CD1c-positive myeloid dendritic cell (primary cell): Measurements from ENCODE around the gene CRYGC.
"Not testable (repeated sequence)": the region's sequence is repeated elsewhere in the genome, so short reads cannot be mapped to it uniquely, and the experiment has no call there.

Experiments
- DNase-seq: peaks from one replicate; pipeline ENCODE4 v3.0.0-alpha.2; 2016; ENCODE audit errors: extremely low spot score

CRYGC gene

DNA sequence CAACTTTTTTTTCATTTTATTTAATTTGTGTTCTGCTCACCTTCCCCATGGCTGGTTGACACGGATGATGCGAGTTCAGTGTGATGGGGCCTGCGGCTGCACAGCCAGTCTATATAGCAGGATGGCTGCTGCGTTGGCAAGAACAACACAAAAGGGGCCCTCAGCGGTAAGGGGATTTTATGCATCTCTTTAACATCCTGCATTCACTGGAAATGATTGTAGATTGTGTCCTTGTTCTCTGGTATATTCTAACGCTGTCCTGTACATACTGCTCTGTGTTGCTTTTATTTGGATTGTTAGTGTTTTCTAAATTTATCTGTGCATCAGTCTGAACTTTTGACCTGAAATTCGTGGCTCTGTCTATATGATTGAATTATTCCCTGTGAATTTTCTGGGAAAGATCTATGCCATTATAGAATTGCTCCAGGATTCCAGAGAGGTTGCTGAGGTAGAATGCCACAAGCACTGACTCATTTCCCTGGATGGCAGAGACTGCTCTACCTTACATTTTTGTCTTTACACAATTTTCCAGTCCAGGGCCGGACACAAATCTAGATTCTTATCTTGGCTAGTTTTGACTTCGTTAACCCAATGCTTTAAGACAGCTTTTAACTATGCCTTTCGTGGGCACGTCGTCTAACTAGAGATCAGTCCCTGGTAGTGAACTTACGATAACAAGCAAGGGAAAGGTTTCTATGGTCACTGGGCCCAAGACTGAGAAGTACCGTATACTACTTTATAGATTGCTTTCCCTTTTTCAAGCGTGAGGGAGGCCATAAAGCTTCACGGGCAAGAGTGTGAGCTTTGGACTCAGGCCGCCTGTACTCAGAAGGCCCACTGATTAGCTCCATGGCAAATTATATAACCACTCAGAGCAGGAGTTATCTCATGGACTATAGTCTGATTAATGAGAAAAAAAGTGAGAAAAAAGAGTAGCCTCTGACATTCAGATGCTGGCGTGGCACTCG, at the start of gene CRYGC:
Gene CRYGC (minus strand): TSS at position 85 of the 968 bp plus-strand sequence. CDS start 36 bp downstream, at position 49.
- no peak for DNase-seq

- no peak for DNase-seq
Observed at GRCh38 chr2:208179028-208179609, 49.5 kb upstream of the CRYGC start.

DNA sequence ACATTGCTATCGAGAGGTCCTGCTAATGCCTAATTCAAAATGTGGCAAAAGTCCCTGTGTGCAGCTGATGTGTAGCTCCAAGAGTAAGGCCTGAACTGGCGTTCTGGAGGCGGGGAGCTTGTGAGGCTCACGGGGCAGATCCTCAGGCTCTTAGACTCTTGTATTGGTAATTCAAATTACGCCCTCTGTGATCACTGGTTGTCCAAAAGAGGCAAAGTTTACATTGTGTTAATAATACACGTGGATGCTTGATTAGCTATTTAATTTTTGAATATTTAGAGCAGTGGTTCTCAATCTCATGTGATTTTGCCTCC, 46.2 kb upstream of the CRYGC start:
- DNase-seq = no peak

DNA sequence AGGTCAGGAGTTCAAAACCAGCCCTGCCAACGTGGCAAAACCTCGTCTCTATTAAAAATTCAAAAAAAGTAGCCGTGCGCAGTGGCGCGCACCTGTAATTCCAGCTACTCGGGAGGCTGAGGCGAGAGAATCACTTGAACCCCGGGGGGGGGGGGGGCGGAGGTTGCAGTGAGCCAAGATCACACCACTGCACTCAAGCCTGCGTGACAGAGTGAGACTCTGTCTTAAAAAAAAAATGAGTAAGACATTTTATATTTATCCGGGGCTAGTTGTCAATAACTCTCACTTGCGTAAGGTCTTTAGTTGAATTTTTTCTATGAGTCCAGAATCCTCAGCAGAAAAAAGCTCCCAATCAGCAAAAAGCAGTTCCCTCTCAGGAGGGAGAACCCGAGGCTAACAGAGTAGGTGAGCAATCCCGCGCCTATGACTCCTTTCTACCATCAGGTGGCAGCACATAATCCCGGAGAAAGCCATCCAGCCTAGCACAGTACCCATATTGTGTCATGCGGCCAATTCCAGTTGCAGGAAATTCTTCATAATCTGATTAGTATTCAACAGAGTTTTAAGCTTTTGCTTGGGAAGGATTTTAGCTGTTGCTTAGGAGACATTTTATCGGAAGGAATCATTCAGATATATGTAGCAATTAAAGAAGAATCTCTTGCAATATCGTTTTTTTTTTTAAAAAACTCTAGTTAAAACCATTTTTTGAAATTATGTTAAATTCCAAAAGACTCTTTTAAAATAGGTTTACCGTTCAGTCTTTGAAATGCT, 45.6 kb upstream of the CRYGC start:
- peak; percentile 92 for DNase-seq

GRCh38 chr2:208174144-208174543, 44.5 kb upstream of the CRYGC start:
- DNase-seq = no peak

DNA sequence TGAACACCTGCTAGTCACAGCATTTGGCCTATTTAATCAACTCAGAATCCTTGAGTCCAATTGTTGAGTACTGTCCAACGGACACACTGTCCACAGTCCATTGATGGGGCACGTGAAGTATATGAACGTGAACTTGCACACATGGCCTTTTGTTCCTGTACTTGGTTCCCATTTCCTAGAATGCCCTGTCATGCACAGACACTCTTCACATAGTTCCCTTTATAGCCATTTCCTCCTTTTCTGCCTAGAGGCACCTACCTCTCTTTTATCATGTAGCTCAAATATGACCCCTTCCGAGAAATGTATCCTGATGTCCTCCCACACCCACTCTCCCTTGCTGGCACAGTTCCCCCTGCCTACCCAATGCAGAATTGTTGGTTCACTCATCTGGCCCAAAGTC, 42.5 kb upstream of the CRYGC start:
- DNase-seq = peak; percentile 91

GRCh38 chr2:208164951-208165755, 35.5 kb upstream of the CRYGC start:
- DNase-seq = no peak

- no peak for DNase-seq
Observed at GRCh38 chr2:208163489-208163888, 33.9 kb upstream of the CRYGC start, which contains the start of gene CRYGA. CRYGA (minus strand) TSS chr2:208163589; CDS start chr2:208163556, 33 bp downstream.

GRCh38 chr2:208156439-208156838, 26.8 kb upstream of the CRYGC start:
- no peak for DNase-seq

DNA sequence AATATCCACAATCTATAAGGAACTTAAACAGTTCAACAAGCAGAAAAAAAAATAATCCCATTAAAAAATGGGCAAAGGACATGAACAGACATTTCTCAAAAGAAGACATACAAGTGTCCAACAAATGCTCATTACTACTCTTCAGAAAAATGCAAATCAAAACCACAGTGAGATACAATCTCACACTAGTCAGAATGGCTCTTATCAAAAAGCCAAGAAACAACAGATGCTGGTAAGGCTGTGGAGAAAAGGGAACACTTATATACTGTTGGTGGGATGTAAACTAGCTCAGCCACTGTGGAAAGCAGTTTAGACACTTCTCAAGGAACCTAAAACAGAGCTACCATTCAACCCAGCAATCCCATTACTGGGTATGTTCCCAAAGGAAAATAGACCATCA, 23.5 kb upstream of the CRYGC start:
- no peak for DNase-seq

DNA sequence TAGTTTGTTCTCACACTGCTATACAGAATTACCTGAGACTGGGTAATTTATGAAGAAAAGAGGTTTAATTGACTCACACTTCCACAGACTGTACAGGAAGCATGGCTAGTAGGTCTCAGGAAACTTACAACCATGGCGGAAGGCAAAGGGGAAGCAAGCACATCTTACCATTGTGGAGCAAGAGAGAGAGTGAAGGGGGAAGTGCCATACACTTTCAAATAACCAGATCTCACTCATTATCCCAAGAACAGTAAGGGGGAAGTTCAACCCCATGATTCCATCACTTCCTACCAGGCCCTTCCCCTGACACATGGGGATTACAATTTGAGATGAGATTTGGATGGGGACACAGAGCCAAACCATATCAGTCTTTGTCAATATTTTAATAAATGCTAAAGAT, 21.3 kb upstream of the CRYGC start:
- DNase-seq = peak; percentile 54

DNA sequence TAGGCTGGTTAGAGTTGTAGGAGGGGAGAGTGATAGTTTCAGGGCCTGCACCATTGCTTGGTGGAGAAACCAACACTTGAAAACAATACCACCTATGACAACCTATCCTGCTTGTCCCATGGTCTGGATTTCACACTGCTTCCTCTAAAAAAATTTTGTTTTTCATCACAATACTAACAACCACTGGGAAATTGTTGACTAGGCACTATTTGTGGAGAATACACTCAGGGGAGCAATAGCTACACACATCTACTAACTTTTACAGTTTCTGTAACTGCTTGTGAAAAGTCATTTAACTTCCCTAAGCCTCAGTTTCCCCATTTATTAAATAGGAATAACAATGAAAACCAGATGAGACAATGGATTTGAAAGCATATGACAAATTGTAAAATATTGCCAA, 20.5 kb upstream of the CRYGC start:
- no peak for DNase-seq

- DNase-seq = no peak
Observed at GRCh38 chr2:208148803-208149202, 19.2 kb upstream of the CRYGC start.

- DNase-seq = no peak
Observed at GRCh38 chr2:208147759-208148158, 18.1 kb upstream of the CRYGC start.

GRCh38 chr2:208147008-208147407, 17.4 kb upstream of the CRYGC start:
- DNase-seq = no peak

DNA sequence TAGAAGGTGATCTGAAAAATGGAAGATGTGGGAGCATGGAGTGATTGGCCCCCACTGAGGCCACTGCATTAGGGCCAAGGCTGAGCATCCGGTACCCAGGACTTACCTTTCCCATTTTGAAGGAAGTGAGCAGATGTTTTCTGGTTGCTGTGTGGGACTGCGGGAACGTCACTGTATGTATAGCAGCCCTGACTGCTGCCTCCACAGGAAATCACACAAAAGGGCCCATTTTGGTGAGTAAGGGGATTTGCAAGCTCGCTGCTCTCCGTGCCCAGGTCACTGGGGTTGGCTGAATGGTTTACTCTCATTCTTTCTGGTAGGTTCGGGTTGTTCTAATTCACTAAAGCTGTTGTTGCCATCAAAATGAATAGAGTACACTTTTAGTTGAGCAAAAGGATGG, 16.4 kb upstream of the CRYGC start, which contains the start of gene CRYGB:
Gene CRYGB (minus strand): TSS at position 153 of the 400 bp plus-strand sequence. CDS start 38 bp downstream, at position 115.
- no peak for DNase-seq

DNA sequence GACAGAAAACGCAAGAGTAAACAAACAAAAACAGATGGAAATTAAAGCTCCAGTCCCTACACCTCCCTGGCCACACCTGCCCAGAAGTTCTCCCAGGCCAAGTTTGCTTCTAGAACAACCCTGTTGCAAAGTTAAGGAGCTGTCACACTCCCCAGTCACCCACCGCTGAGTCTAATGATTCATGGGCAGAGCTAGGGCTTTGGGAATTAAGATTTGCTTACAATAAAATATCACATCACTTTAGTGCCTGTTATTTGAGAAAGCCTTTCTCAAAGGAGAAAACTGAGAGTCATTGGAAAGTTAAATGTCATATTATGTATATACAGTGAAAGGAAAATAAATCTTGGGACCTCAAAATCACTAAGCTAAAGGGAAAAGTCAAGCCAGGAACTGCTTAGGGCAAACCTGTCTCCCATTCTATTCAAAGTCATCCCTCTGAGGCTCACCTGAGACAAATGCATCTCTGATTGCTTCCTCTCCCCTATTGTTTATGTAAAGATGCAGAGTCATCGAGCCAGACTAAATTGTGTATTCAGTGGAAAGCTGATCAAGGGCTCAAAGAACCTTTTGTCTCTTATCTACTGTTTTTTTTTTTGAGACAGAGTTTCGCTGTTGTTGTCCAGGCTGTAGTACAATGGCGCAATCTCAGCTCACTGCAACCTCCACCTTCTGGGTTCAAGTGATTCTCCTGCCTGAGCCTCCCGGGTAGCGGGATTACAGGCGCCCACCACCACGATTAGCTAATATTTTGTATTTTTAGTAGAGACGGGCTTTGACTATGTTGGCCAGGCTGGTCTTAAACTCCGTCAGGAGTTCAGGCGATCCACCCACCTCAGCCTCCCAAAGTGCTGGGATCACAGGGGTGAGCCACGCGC, 13.5 kb upstream of the CRYGC start:
- no peak for DNase-seq

GRCh38 chr2:208142240-208142924, 12.8 kb upstream of the CRYGC start:
- no peak for DNase-seq

- no peak for DNase-seq
Observed at GRCh38 chr2:208139447-208139846, 9.8 kb upstream of the CRYGC start.

- DNase-seq = not testable (repeated sequence)
Observed at GRCh38 chr2:208138334-208138733, 8.7 kb upstream of the CRYGC start.
